NCI-H526 (cell line): Measurements from ENCODE around the gene SCN8A.
A peak's percentile ranks its signal among the peaks of the same experiment; 100 is the strongest.

Experiments used
- DNase-seq, 2 experiments: peaks; one replicate each; lab custom pipeline; 2025; lab: John Stamatoyannopoulos, UW

SCN8A gene

GRCh38 chr12:51672334-51672733, 81.3 kb downstream of the SCN8A start:
- no peak for DNase-seq

GRCh38 chr12:51675071-51675803, 84.2 kb downstream of the SCN8A start:
- DNase-seq: no peak

GRCh38 chr12:51676875-51677274, 85.8 kb downstream of the SCN8A start:
- DNase-seq: no peak

- DNase-seq: peak; percentile 59 to 64
These were observed 86.4 kb downstream of the SCN8A start for GRCh38 chr12:51677284-51677968.

GRCh38 chr12:51678086-51678724, 87.2 kb downstream of the SCN8A start:
- DNase-seq: peak; percentile 61 to 82

- DNase-seq: peak in 1 of 2 experiments; percentile 20
These were observed 91.9 kb downstream of the SCN8A start for GRCh38 chr12:51682981-51683380.

- DNase-seq: no peak
These were observed 92.8 kb downstream of the SCN8A start for GRCh38 chr12:51683763-51684357.

GRCh38 chr12:51686727-51687126, 95.7 kb downstream of the SCN8A start:
- no peak for DNase-seq

- DNase-seq: peak; percentile 14 to 43
These were observed 96.1 kb downstream of the SCN8A start for GRCh38 chr12:51687177-51687576.

GRCh38 chr12:51687614-51688013, 96.6 kb downstream of the SCN8A start:
- DNase-seq: peak in 1 of 2 experiments; percentile 43

GRCh38 chr12:51689983-51690382, 99.0 kb downstream of the SCN8A start:
- no peak for DNase-seq

- DNase-seq: no peak
These were observed 101.0 kb downstream of the SCN8A start for GRCh38 chr12:51692016-51692415.

- no peak for DNase-seq
These were observed 102.5 kb downstream of the SCN8A start for GRCh38 chr12:51693569-51693968.

- no peak for DNase-seq
These were observed 103.1 kb downstream of the SCN8A start for GRCh38 chr12:51694146-51694545.

GRCh38 chr12:51695241-51696010, 104.4 kb downstream of the SCN8A start:
- no peak for DNase-seq

- DNase-seq: no peak
These were observed 108.2 kb downstream of the SCN8A start for GRCh38 chr12:51699219-51699618.

GRCh38 chr12:51700887-51701286, 109.9 kb downstream of the SCN8A start:
- DNase-seq: no peak

- no peak for DNase-seq
These were observed 111.6 kb downstream of the SCN8A start for GRCh38 chr12:51702587-51702986.

GRCh38 chr12:51705450-51705849, 114.4 kb downstream of the SCN8A start:
- no peak for DNase-seq

- DNase-seq: no peak
These were observed 115.2 kb downstream of the SCN8A start for GRCh38 chr12:51706206-51706605.

- no peak for DNase-seq
These were observed 123.6 kb downstream of the SCN8A start for GRCh38 chr12:51714666-51715065.
